Glutamatergic neuron (in vitro differentiated cells): ENCODE measurements around the gene AKAP8L. TPM values are rescaled to one million over a fixed set of nuclear protein-coding genes. Genes with fewer than 3 reads are reported as not detected.
"Not testable (repeated sequence)": the region's sequence is repeated elsewhere in the genome, so short reads cannot be mapped to it uniquely, and the experiment has no call there.

Experiments
- DNase-seq: peaks from one replicate; pipeline ENCODE4 v3.0.0; 2022
- H3K27ac Mint-ChIP-seq: one replicate; pipeline ENCODE4 v1.8.0; 2020; ENCODE audit warnings: mild to moderate bottlenecking, mixed read lengths, inconsistent platforms; ENCODE audit not compliant: unreplicated experiment
- H3K27me3 Mint-ChIP-seq: one replicate; pipeline ENCODE4 v1.8.0; 2020; ENCODE audit warnings: mild to moderate bottlenecking, moderate library complexity, mixed read lengths, inconsistent platforms; ENCODE audit not compliant: unreplicated experiment
- H3K36me3 Mint-ChIP-seq: one replicate; pipeline ENCODE4 v1.8.0; 2020; ENCODE audit warnings: mild to moderate bottlenecking, mixed read lengths, inconsistent platforms; ENCODE audit not compliant: unreplicated experiment
- H3K4me1 Mint-ChIP-seq: one replicate; pipeline ENCODE4 v1.8.0; 2020; ENCODE audit warnings: mild to moderate bottlenecking, low read depth, mixed read lengths, inconsistent platforms; ENCODE audit not compliant: unreplicated experiment
- H3K4me3 Mint-ChIP-seq: one replicate; pipeline ENCODE4 v1.8.0; 2020; ENCODE audit warnings: mild to moderate bottlenecking, mixed read lengths, inconsistent platforms; ENCODE audit not compliant: unreplicated experiment
- H3K9me3 Mint-ChIP-seq: one replicate; pipeline ENCODE4 v1.8.0; 2020; ENCODE audit warnings: mild to moderate bottlenecking, moderate library complexity, mixed read lengths, inconsistent platforms; ENCODE audit not compliant: unreplicated experiment
- CTCF ChIP-seq: fragments of 200-600 bp; sonication (generic); IDR thresholded peaks from one replicate; pipeline ENCODE4 v1.5.0; 2021; ENCODE audit not compliant: partially characterized antibody, unreplicated experiment
- total RNA-seq: library from RNA; stranded (reverse); fragmentation: NEBNext Ultra II Directional; extraction: Animal tissue kit (Norgen Biotek cat#: 25700); gene quantifications from one replicate; pipeline ENCODE4 v1.2.1, GENCODE V29; 2021; ENCODE audit not compliant: unreplicated experiment

Gene AKAP8L
- total RNA-seq, 1 donor from 2014 or later, result 354 TPM

- Mint-ChIP-seq H3K27ac (no peak overlapping the region), H3K27me3 (peaks cover 2% of the 10 kb centered on the region), H3K9me3 (peaks cover 11% of the 10 kb centered on the region), H3K4me1 (peaks cover 11% of the 10 kb centered on the region), H3K36me3 (no peaks in the 10 kb centered on the region), H3K4me3 (no peak overlapping the region)
- no peak for TF ChIP-seq CTCF
- no peak for DNase-seq
Measured at GRCh38 chr19:15369594-15369891, 49.2 kb downstream of the AKAP8L start.

- peaks cover 2% of the 10 kb centered on the region for H3K27me3 Mint-ChIP-seq
- peaks cover 7% of the 10 kb centered on the region for H3K4me1 Mint-ChIP-seq
- TF ChIP-seq CTCF, result no peak
- peaks cover under 1% of the 10 kb centered on the region for H3K36me3 Mint-ChIP-seq
- no peak overlapping the region for H3K4me3 Mint-ChIP-seq
- no peak overlapping the region for H3K27ac Mint-ChIP-seq
- no peak for DNase-seq
- H3K9me3 Mint-ChIP-seq, result peaks cover 11% of the 10 kb centered on the region
Measured at GRCh38 chr19:15368798-15369593, 49.8 kb downstream of the AKAP8L start.

DNA sequence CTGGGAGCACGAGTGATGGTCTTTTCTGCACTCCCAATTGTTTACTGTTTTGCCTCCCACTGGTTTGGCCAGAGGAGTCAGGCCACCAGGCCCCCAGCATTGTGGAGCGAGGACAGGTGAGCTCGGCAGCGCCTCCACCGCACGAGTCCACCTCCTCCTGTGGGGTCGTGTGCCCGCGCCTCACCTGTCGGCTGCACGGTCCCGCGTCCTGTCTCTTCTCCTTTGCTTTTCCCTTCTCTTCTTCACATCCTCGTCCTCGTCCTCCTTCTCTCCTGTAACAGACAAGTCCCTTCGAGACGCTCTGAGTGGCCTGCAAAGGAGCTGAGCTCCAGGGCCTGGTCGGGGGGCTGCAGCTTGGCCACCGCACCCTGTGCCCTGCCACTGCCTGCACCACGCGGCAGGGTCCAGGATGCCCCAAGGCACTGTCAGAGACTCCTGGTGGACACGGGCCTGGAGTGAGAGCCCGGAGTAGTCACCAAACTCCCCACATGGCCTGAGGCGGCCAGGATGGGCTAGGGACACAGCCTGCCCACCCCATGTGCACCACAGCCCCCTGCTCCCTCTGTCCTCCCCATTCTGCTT is 50.6 kb downstream of the AKAP8L start:
- no peak for TF ChIP-seq CTCF
- peaks cover 5% of the 10 kb centered on the region for H3K36me3 Mint-ChIP-seq
- H3K27me3 Mint-ChIP-seq, result peaks cover 5% of the 10 kb centered on the region
- no peak for DNase-seq
- no peak overlapping the region for H3K27ac Mint-ChIP-seq
- peaks cover 12% of the 10 kb centered on the region for H3K9me3 Mint-ChIP-seq
- no peak overlapping the region for H3K4me3 Mint-ChIP-seq
- H3K4me1 Mint-ChIP-seq, result peaks cover 4% of the 10 kb centered on the region

- H3K36me3 Mint-ChIP-seq, result peaks cover 5% of the 10 kb centered on the region
- peaks cover 5% of the 10 kb centered on the region for H3K27me3 Mint-ChIP-seq
- no peak overlapping the region for H3K4me3 Mint-ChIP-seq
- peaks cover 2% of the 10 kb centered on the region for H3K4me1 Mint-ChIP-seq
- no peak for DNase-seq
- no peak for TF ChIP-seq CTCF
- H3K27ac Mint-ChIP-seq, result no peak overlapping the region
- H3K9me3 Mint-ChIP-seq, result peaks cover 10% of the 10 kb centered on the region
Measured at GRCh38 chr19:15367439-15367838, 51.3 kb downstream of the AKAP8L start.

GRCh38 chr19:15365264-15365663 is 53.5 kb downstream of the AKAP8L start:
- H3K9me3 Mint-ChIP-seq, result peaks cover 10% of the 10 kb centered on the region
- TF ChIP-seq CTCF, result no peak
- no peak overlapping the region for H3K4me3 Mint-ChIP-seq
- no peak overlapping the region for H3K27ac Mint-ChIP-seq
- peaks cover 12% of the 10 kb centered on the region for H3K36me3 Mint-ChIP-seq
- H3K4me1 Mint-ChIP-seq, result no peaks in the 10 kb centered on the region
- H3K27me3 Mint-ChIP-seq, result peaks cover 5% of the 10 kb centered on the region
- DNase-seq, result no peak

GRCh38 chr19:15363791-15364190 is 55.0 kb downstream of the AKAP8L start:
- Mint-ChIP-seq H3K36me3 (peaks cover 12% of the 10 kb centered on the region), H3K27ac (peak overlapping the region; percentile 85)
- H3K27me3 Mint-ChIP-seq, DNase-seq, H3K4me3 Mint-ChIP-seq, H3K9me3 Mint-ChIP-seq, H3K4me1 Mint-ChIP-seq: not testable (repeated sequence)

GRCh38 chr19:15363048-15363447 is 55.7 kb downstream of the AKAP8L start:
- H3K9me3 Mint-ChIP-seq, H3K4me1 Mint-ChIP-seq, H3K27me3 Mint-ChIP-seq, H3K27ac Mint-ChIP-seq, H3K4me3 Mint-ChIP-seq, DNase-seq: not testable (repeated sequence)
- peaks cover 12% of the 10 kb centered on the region for H3K36me3 Mint-ChIP-seq
